K562 (cell line): Measurements from ENCODE around the gene PON2. TPM values are rescaled to one million over a fixed set of nuclear protein-coding genes. Genes with fewer than 3 reads are reported as not detected.
A peak's percentile ranks its signal among the peaks of the same experiment; 100 is the strongest.

ENCODE experiments used
- ATAC-seq: fragments of 200-7000 bp; cut with Tn5 transposase; 3 replicates; pipeline ENCODE4 v1.9.1; 2020; ENCODE audit warnings: moderate library complexity
- BruUV-seq: library from RNA; stranded (reverse); fragments of 400-500 nt; replicated peaks from 2 replicates; lab custom pipeline; 2021; lab: Mats Ljungman, UMichigan
- CTCF ChIA-PET: fragments of 300-600 bp; formaldehyde crosslinking; extraction: SDS; loops from one replicate; lab custom pipeline; 2021; ENCODE audit warnings: low intra/inter-chr PET ratio; lab: Yijun Ruan, JAX
- POLR2A ChIA-PET: fragments of 300-600, 350-650 bp; sonication (Branson Sonifier 250); formaldehyde crosslinking; extraction: SDS; loops from one replicate; lab custom pipeline; 2021; ENCODE audit warnings: antibody characterized with exemption, inconsistent platforms; lab: Yijun Ruan, JAX
- DNase-seq, 4 experiments: peaks; one replicate each; pipeline versions ENCODE4 v3.0.0 to v3.0.0-alpha.2; 2011 to 2018; ENCODE audit warnings: low spot score in 3 of 4, mixed read lengths in 3 of 4; ENCODE audit errors: extremely low read depth in 1 of 4
- FAIRE-seq: peaks from 2 replicates; lab custom pipeline; 2011; peaks lifted over from hg19 to GRCh38; lab: Jason Lieb, UNC
- H2AFZ ChIP-seq: 2 replicates; pipeline ENCODE4 v1.6.0; 2011; ENCODE audit warnings: low read depth, low read length, control low read depth, inconsistent platforms
- H3K27ac ChIP-seq: fragments of 200-600 bp; 3 replicates; pipeline ENCODE4 v1.8.0; 2011; ENCODE audit warnings: low read depth, mild to moderate bottlenecking, control low read depth, inconsistent platforms, low read length, moderate library complexity, mixed read lengths; ENCODE audit errors: extremely low read depth
- H3K27me3 ChIP-seq, 2 experiments: fragments of 300-600 bp in 1 of 2; 2 replicates in 1 of 2; 3 replicates in 1 of 2; pipeline versions ENCODE4 v1.6.0 to v1.8.0; 2011; ENCODE audit warnings: inconsistent platforms in 2 of 2, low read length in 2 of 2, mild to moderate bottlenecking in 1 of 2, mixed read lengths in 1 of 2, moderate library complexity in 1 of 2; ENCODE audit not compliant: control insufficient read depth in 2 of 2, insufficient read depth in 2 of 2
- H3K36me3 ChIP-seq: fragments of 300-600 bp; 3 replicates; pipeline ENCODE4 v1.8.0; 2011; ENCODE audit warnings: mild to moderate bottlenecking, low read length, inconsistent platforms; ENCODE audit not compliant: control insufficient read depth, insufficient read depth
- H3K4me1 ChIP-seq, 2 experiments: fragments of 200-600 bp in 1 of 2; replicated peaks in 1 of 2; 2 replicates in 1 of 2; 3 replicates in 1 of 2; pipeline versions ENCODE4 v1.5.1 to v1.8.0; 2011; ENCODE audit warnings: inconsistent platforms in 2 of 2, low read length in 2 of 2, mild to moderate bottlenecking in 1 of 2, mixed read lengths in 1 of 2, moderate library complexity in 1 of 2; ENCODE audit not compliant: control insufficient read depth in 2 of 2, insufficient read depth in 2 of 2
- H3K4me2 ChIP-seq: 2 replicates; pipeline ENCODE4 v1.6.1; 2011; ENCODE audit warnings: low read length, control low read depth, inconsistent platforms, mixed read lengths; ENCODE audit not compliant: insufficient read depth
- H3K4me3 ChIP-seq: fragments of 200-600 bp; sonication (generic), shearing (Covaris generic); 2 replicates; pipeline ENCODE4 v1.5.1; 2016; ENCODE audit warnings: control low read depth, inconsistent platforms
- H3K79me2 ChIP-seq: fragments of 200-600 bp; 3 replicates; pipeline ENCODE4 v1.8.0; 2011; ENCODE audit warnings: low read length, inconsistent platforms; ENCODE audit not compliant: control insufficient read depth, insufficient read depth
- H3K9ac ChIP-seq, 2 experiments: 2 replicates each; pipeline versions ENCODE4 v1.6.0 to v1.6.1; 2011; ENCODE audit warnings: low read depth in 2 of 2, low read length in 2 of 2, control low read depth in 1 of 2, inconsistent platforms in 1 of 2, mild to moderate bottlenecking in 1 of 2, mixed read lengths in 1 of 2; ENCODE audit not compliant: insufficient read depth in 1 of 2
- H3K9me1 ChIP-seq: one replicate; pipeline ENCODE4 v1.6.0; 2011; ENCODE audit warnings: inconsistent platforms, mild to moderate bottlenecking, low read length, moderate library complexity; ENCODE audit not compliant: control insufficient read depth, insufficient read depth
- H3K9me3 ChIP-seq: replicated peaks from 2 replicates; pipeline ENCODE4 v1.5.1; 2011; ENCODE audit warnings: low read depth, low read length, inconsistent platforms; ENCODE audit not compliant: control insufficient read depth, insufficient read depth
- H4K20me1 ChIP-seq: replicated peaks from 2 replicates; pipeline ENCODE4 v1.6.1; 2011; ENCODE audit warnings: low read length, inconsistent platforms, mixed read lengths; ENCODE audit not compliant: control insufficient read depth, insufficient read depth
- RBM25 ChIP-seq: fragments of 200-400 bp; formaldehyde crosslinking; IDR thresholded peaks from 2 replicates; pipeline ENCODE4 v1.6.1; 2018; ENCODE audit warnings: low read length, low read depth, moderate library complexity; ENCODE audit not compliant: severe bottlenecking
- SFPQ ChIP-seq: fragments of 200-400 bp; formaldehyde crosslinking; IDR thresholded peaks from 2 replicates; pipeline ENCODE4 v1.6.1; 2017; ENCODE audit warnings: mild to moderate bottlenecking, low read depth, low read length, moderate library complexity
- ZNF121 ChIP-seq: sonication (generic); formaldehyde crosslinking; conservative IDR thresholded peaks from 2 replicates; pipeline ENCODE4 v1.8.0; 2022; ENCODE audit warnings: missing genetic modification reagents
- ZNF398 ChIP-seq: fragments of 250-450 bp; sonication (Bioruptor Pico); IDR thresholded peaks from 2 replicates; pipeline ENCODE4 v1.8.0; 2021; ENCODE audit warnings: moderate library complexity, mild to moderate bottlenecking, inconsistent platforms
- WGBS: fragments of 100-300 bp; shearing (Covaris generic); methylation state at CpG from one replicate; pipeline ENCODE4 v1.1.6; 2016; ENCODE audit warnings: low coverage, mixed read lengths; ENCODE audit not compliant: insufficient coverage; ENCODE audit errors: missing lambda C conversion rate; 5-methylcytosine and 5-hydroxymethylcytosine counted together
- in situ Hi-C: fragments of 300-500 bp; cut with MboI; formaldehyde crosslinking; loops from 4 replicates; pipeline ENCODE4 v1.15.0; 2018; ENCODE audit warnings: inconsistent platforms, mixed read lengths
- intact Hi-C: fragments of 100-400 bp; cut with micrococcal nuclease; formaldehyde crosslinking; loops from 2 replicates; pipeline ENCODE4 v1.14.2; 2022
- polyA plus RNA-seq, 8 experiments: library from polyadenylated mRNA; depleted of rRNA in 4 of 8; stranded (reverse) in 5 of 8; unstranded in 3 of 8; fragments of >200 nt; fragmentation: Nextera tagmentation in 2 of 8; fragmentation: Illumina TruSeq in 1 of 8; extraction: Ambion mirVana in 2 of 8; extraction: Trizol in 1 of 8; gene quantifications; 2 replicates each; pipeline versions ENCODE4 v1.2.1 to v1.2.3, GENCODE V29; 2011 to 2014; ENCODE audit warnings: inconsistent platforms in 1 of 8, missing spikeins in 1 of 8
- total RNA-seq, 7 experiments: library from RNA; depleted of rRNA in 6 of 7; stranded (reverse); fragments of >200 nt in 6 of 7; fragmentation: Illumina TruSeq in 2 of 7; extraction: Trizol in 2 of 7; gene quantifications; 2 replicates each; pipeline versions ENCODE4 v1.2.1 to v1.2.3, GENCODE V29; 2011 to 2021; ENCODE audit warnings: low replicate concordance in 1 of 7

Gene PON2
- total and polyA plus RNA-seq, 9 of the 15 experiments (the other 6 are each of a cell fraction or from before 2014, with no cell fraction given) = 8.5 to 30.1 (median 21.9) TPM

- Histone ChIP-seq H3K79me2 (peaks cover 9% of the 10 kb centered on the region), H3K27me3 (no peaks in the 10 kb centered on the region), H4K20me1 (no peaks in the 10 kb centered on the region), H3K4me1 (peaks cover 9 to 10% of the 10 kb centered on the region in 2 experiments; a peak in 4 of 5 replicates), H3K9ac (no peak overlapping the region), H3K4me3 (no peak overlapping the region), H3K9me3 (no peaks in the 10 kb centered on the region), H3K9me1 (no peaks in the 10 kb centered on the region), H2AFZ (no peak overlapping the region), H3K36me3 (no peaks in the 10 kb centered on the region; the same call in 2 of the 3 replicates), H3K27ac (no peak overlapping the region), H3K4me2 (0 out of 2 replicates have a peak overlapping the region, but pooled peaks have one; percentile 77)
- FAIRE-seq (no peak), ATAC-seq (no peak), DNase-seq (no peak)
- no TSS peak for BruUV-seq
- peak; percentile 68 for TF ChIP-seq ZNF121 (CRISPR knock-in tag)
- TF ChIP-seq SFPQ = no peak
- no peak for TF ChIP-seq ZNF398 (CRISPR knock-in tag)
- peak; percentile 51 for TF ChIP-seq RBM25
- ChIA-PET CTCF (no interaction called here), POLR2A (no interaction called here)
- 33% methylated on average over 1 of the region's 1 CpG for WGBS
- intact Hi-C loops (no loop called here), in situ Hi-C loops (no loop called here)
Observed at GRCh38 chr7:95433129-95433528, 1.7 kb downstream of the PON2 start.
